ENCODE results near the gene PCDH15. TPM values are rescaled to one million over a fixed set of nuclear protein-coding genes. Genes with fewer than 3 reads are reported as not detected.

Gene PCDH15
- total RNA-seq, 1 donor from 2014 or later = 21.7 TPM

DNA sequence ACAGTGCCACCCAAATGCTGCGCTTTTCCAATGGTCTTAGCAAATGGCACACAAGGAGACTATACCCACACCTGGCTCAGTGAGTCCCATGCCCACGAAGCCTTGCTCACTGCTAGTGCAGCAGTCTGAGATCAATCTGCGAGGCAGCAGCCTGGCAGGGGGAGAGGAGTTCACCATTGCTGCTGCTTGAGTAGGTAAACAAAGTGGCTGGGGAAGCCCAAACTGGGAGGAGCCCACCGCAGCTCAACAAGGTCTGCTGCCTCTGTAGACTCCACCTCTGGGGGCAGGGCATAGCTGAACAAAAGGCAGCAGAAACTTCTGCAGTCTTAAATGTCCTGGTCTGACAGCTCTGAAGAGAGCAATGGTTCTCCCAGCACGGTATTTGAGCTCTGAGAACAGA, 891.2 kb downstream of the PCDH15 start:
- H3K36me3 Mint-ChIP-seq (ENCODE audit: low read depth) = peaks cover 10% of the 10 kb centered on the region
- no peaks in the 10 kb centered on the region for H3K4me1 Mint-ChIP-seq
- no peak for TF ChIP-seq CTCF (conservative IDR thresholded peaks at IDR 0.05)
- no peak for DNase-seq (ENCODE audit: low read depth, low spot score)
- peaks cover 9% of the 10 kb centered on the region for H3K9me3 Mint-ChIP-seq
- no peak overlapping the region for H3K4me3 Mint-ChIP-seq
- H3K27me3 Mint-ChIP-seq (ENCODE audit: low read depth) = no peaks in the 10 kb centered on the region
- no peak overlapping the region for H3K27ac Mint-ChIP-seq (ENCODE audit: unreplicated experiment)

- Mint-ChIP-seq H3K4me3 (no peak overlapping the region), H3K27me3 (ENCODE audit: low read depth) (no peaks in the 10 kb centered on the region), H3K27ac (ENCODE audit: unreplicated experiment) (no peak overlapping the region), H3K9me3 (no peaks in the 10 kb centered on the region), H3K36me3 (ENCODE audit: low read depth) (no peaks in the 10 kb centered on the region), H3K4me1 (no peaks in the 10 kb centered on the region)
- no peak for TF ChIP-seq CTCF (conservative IDR thresholded peaks at IDR 0.05)
- no peak for DNase-seq (ENCODE audit: low read depth, low spot score)
These were observed 896.4 kb downstream of the PCDH15 start for GRCh38 chr10:53904506-53905241.

- H3K9me3 Mint-ChIP-seq = no peaks in the 10 kb centered on the region
- no peaks in the 10 kb centered on the region for H3K36me3 Mint-ChIP-seq (ENCODE audit: low read depth)
- no peaks in the 10 kb centered on the region for H3K4me1 Mint-ChIP-seq
- no peak overlapping the region for H3K4me3 Mint-ChIP-seq
- no peak for TF ChIP-seq CTCF (conservative IDR thresholded peaks at IDR 0.05)
- DNase-seq (ENCODE audit: low read depth, low spot score) = no peak
- H3K27ac Mint-ChIP-seq (ENCODE audit: unreplicated experiment) = no peak overlapping the region
- H3K27me3 Mint-ChIP-seq (ENCODE audit: low read depth) = no peaks in the 10 kb centered on the region
These were observed 897.3 kb downstream of the PCDH15 start for GRCh38 chr10:53903756-53904155.

DNA sequence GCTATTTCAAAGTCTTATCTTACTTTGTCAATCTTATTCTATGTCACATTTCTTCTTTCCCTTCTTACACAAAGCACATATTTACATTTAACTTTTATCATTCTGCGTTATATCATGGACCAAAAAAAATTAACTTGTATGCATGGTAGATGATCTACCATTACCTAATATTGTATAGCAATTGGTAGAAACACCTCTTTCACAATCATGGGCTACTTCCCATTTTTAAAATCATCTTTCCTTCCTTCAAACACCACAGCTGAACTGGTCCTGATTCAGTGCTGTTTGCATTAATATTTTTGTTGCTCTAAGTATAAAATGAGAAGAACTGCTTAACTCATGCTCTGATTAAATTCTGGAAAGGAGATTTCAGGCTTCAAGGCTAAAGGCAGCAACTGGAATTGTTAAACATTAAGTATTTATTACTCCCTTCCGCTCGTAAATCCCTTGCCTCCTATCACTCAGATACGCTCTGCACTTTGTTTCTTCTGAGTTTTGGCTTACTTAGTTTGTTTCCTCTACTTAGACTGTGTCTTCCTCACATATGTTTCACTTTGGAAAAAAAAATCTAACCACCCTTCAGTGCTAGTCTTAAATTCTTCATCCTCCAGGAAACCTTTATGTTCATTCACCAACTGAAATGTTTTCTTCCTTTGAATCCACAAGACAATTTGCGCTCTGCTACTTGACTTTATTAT, 901.4 kb downstream of the PCDH15 start:
- H3K27ac Mint-ChIP-seq (ENCODE audit: unreplicated experiment) = no peak overlapping the region
- no peaks in the 10 kb centered on the region for H3K27me3 Mint-ChIP-seq (ENCODE audit: low read depth)
- H3K4me3 Mint-ChIP-seq = no peak overlapping the region
- no peak for DNase-seq (ENCODE audit: low read depth, low spot score)
- H3K4me1 Mint-ChIP-seq = peaks cover 4% of the 10 kb centered on the region
- no peaks in the 10 kb centered on the region for H3K36me3 Mint-ChIP-seq (ENCODE audit: low read depth)
- peaks cover 6% of the 10 kb centered on the region for H3K9me3 Mint-ChIP-seq
- TF ChIP-seq CTCF (conservative IDR thresholded peaks at IDR 0.05) = no peak

- H3K27ac Mint-ChIP-seq (ENCODE audit: unreplicated experiment) = no peak overlapping the region
- H3K4me3 Mint-ChIP-seq = no peak overlapping the region
- H3K9me3 Mint-ChIP-seq = peaks cover 6% of the 10 kb centered on the region
- H3K4me1 Mint-ChIP-seq = peaks cover 4% of the 10 kb centered on the region
- H3K27me3 Mint-ChIP-seq (ENCODE audit: low read depth) = no peaks in the 10 kb centered on the region
- no peak for DNase-seq (ENCODE audit: low read depth, low spot score)
- TF ChIP-seq CTCF (conservative IDR thresholded peaks at IDR 0.05) = no peak
- H3K36me3 Mint-ChIP-seq (ENCODE audit: low read depth) = no peaks in the 10 kb centered on the region
These were observed 902.5 kb downstream of the PCDH15 start for GRCh38 chr10:53898532-53898931.

Data from neural crest cell (in vitro differentiated cells).